ENCODE measurements around the gene TSG101.

Gene TSG101

DNA sequence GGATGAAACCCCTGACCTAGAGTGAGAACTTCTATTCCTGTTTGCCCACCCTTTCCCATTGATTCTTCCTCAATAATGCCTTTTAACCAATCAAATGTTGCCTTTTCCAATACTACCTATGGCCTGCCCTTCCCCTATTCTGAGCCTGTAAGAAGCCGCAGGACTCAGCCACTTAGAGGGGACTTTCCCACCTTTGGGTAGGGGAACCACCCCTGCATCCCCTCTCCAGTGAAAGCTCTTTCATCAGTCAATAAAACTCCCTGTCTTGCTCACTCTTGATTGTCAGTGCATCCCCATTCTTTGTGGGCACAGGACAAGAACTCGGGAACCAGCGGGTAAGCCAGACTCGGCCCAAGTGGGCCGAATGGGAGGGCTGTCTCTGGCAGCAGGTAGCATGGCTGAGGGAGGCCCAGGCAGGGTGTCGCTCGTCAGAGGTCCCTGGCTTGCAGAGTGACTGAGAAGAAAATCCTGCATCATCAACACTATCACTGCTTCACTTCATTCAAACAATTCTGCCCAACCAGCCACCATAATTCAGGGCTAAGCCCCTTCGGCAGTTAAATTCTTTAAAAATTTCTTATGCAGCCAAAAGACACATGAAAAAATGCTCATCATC is 40.7 kb downstream of the TSG101 start:
- no peak for DNase-seq (ENCODE audit: low read depth)
- H3K4me3 ChIP-seq (ENCODE audit: low read length), result no peak overlapping the region
- TF ChIP-seq, protein P1, sequence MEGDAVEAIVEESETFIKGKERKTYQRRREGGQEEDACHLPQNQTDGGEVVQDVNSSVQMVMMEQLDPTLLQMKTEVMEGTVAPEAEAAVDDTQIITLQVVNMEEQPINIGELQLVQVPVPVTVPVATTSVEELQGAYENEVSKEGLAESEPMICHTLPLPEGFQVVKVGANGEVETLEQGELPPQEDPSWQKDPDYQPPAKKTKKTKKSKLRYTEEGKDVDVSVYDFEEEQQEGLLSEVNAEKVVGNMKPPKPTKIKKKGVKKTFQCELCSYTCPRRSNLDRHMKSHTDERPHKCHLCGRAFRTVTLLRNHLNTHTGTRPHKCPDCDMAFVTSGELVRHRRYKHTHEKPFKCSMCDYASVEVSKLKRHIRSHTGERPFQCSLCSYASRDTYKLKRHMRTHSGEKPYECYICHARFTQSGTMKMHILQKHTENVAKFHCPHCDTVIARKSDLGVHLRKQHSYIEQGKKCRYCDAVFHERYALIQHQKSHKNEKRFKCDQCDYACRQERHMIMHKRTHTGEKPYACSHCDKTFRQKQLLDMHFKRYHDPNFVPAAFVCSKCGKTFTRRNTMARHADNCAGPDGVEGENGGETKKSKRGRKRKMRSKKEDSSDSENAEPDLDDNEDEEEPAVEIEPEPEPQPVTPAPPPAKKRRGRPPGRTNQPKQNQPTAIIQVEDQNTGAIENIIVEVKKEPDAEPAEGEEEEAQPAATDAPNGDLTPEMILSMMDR (conservative IDR thresholded peaks at IDR 0.05; ENCODE audit: low read depth, low read length), result no peak

GRCh38 chr11:18479063-18479462 is 47.7 kb downstream of the TSG101 start:
- DNase-seq (ENCODE audit: low read depth), result no peak
- H3K4me3 ChIP-seq (ENCODE audit: low read length), result no peak overlapping the region
- TF ChIP-seq, protein P1 (conservative IDR thresholded peaks at IDR 0.05; ENCODE audit: low read depth, low read length), result no peak

DNA sequence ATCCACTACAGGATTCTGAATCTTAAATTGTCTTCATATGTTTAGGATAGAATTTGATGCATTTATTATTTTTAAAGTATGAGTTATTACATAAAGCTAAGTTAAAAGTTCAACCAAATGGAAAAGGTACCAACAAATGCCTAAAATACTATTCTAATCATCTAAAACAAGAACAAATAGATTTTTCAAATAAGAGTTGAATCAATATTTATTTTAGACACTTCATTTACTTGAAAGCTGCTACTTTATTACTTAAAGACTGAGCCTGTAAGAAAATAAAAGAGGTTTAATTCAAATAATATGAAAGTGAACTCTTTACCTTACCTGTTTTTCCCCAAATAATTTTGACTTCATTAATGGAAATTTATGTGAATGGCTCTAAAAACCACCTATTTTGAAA is 54.2 kb downstream of the TSG101 start:
- H3K4me3 ChIP-seq (ENCODE audit: low read length), result no peak overlapping the region
- DNase-seq (ENCODE audit: low read depth), result no peak
- TF ChIP-seq, protein P1 (conservative IDR thresholded peaks at IDR 0.05; ENCODE audit: low read depth, low read length), result no peak

DNA sequence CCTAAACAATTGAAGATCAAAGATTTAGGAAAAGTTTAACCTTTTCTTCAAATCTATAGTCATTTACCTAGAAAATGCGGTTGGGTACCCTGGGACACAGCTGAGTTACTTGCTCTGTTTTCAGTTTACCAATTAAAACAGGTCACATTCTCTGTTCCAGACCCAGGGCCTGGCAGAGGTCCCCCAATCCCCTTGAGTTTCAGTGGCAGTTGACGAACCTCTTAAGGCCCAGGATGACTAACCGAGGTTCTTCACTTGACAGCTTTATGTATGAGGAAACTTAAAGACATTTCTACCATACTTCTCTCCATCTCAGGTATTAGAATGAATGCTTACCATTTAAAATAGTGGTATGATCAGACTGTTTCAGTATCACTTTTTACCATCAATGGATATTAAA is 54.7 kb downstream of the TSG101 start:
- no peak for DNase-seq (ENCODE audit: low read depth)
- H3K4me3 ChIP-seq (ENCODE audit: low read length), result no peak overlapping the region
- TF ChIP-seq, protein P1 (conservative IDR thresholded peaks at IDR 0.05; ENCODE audit: low read depth, low read length), result no peak

GRCh38 chr11:18468961-18469360 is 57.8 kb downstream of the TSG101 start:
- DNase-seq (ENCODE audit: low read depth), result no peak
- no peak overlapping the region for H3K4me3 ChIP-seq (ENCODE audit: low read length)
- TF ChIP-seq, protein P1 (conservative IDR thresholded peaks at IDR 0.05; ENCODE audit: low read depth, low read length), result no peak

- TF ChIP-seq, protein P1 (conservative IDR thresholded peaks at IDR 0.05; ENCODE audit: low read depth, low read length), result no peak
- H3K4me3 ChIP-seq (ENCODE audit: low read length), result no peak overlapping the region
These were observed 58.7 kb downstream of the TSG101 start for GRCh38 chr11:18468059-18468458.

GRCh38 chr11:18466402-18466801 is 60.3 kb downstream of the TSG101 start:
- no peak overlapping the region for H3K4me3 ChIP-seq (ENCODE audit: low read length)
- no peak for DNase-seq (ENCODE audit: low read depth)
- TF ChIP-seq, protein P1 (conservative IDR thresholded peaks at IDR 0.05; ENCODE audit: low read depth, low read length), result no peak

More at GRCh38 chr11:18468059-18468458, 58.7 kb downstream of the TSG101 start:
- DNase-seq (ENCODE audit: low read depth), result no peak
